Measurements from ENCODE around the gene EXD3.
"Not testable (repeated sequence)": the region's sequence is repeated elsewhere in the genome, so short reads cannot be mapped to it uniquely, and the experiment has no call there.

Gene EXD3

DNA sequence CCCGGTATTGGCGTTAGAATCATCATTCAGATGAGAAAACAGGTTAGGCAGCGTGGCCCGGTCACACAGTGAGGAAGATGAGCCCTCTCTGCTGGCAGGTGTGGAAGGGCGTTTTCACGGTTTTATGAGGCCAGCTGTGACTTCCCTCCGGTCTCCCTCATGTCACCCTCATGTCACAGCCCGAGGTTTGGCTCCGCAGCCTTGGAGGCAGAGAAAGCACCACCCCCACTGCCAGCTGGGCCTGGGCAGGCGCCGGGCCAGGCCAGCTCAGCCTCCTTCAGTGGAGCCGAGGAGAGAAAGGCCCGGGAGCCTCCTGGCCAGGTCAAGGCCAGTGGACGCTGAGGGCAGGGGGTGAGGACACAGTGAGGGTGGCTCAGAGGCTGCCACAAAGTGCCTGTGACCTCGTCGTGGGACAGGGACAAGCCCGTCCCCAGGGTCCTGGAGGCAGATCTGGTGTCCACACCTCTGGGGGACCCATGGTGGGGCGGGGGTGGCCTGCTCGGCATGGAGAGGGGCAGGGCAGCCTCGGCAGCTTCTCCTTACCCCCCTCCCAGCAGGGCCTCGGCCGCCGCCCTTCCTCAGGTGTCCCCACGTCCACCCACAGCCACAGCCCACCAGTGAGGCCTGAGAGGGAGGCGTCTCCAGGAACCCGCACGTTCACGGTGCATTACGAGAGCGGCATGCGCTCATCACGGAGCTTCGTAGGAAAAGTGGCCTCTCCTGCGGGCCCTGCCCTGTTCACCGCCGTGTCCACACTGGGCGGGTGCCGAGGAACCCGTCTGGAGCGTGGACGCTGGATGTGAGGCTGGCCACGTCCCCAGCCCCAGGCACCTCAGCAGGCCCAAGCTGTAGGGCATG, 32.2 kb downstream of the EXD3 start:
- DNase-seq, result no peak

DNA sequence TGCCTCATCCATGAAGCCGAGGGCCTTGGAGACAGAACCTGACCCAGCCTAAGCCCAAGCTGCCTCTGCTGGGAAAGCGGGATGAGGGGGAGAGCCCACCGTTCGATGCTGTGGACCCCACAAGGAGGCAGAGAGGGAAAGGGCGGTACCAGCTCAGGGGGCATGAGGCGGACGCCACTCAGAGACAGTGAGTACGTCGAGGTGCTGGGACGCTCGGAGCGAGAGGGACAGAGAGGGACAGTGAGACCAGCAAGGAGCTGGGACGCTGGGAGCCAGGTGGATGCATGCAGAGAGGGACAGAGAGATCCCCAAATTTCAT, 33.6 kb downstream of the EXD3 start:
- DNase-seq, result no peak

GRCh38 chr9:137388589-137389427, 34.2 kb downstream of the EXD3 start:
- peak; percentile 82 for DNase-seq

DNA sequence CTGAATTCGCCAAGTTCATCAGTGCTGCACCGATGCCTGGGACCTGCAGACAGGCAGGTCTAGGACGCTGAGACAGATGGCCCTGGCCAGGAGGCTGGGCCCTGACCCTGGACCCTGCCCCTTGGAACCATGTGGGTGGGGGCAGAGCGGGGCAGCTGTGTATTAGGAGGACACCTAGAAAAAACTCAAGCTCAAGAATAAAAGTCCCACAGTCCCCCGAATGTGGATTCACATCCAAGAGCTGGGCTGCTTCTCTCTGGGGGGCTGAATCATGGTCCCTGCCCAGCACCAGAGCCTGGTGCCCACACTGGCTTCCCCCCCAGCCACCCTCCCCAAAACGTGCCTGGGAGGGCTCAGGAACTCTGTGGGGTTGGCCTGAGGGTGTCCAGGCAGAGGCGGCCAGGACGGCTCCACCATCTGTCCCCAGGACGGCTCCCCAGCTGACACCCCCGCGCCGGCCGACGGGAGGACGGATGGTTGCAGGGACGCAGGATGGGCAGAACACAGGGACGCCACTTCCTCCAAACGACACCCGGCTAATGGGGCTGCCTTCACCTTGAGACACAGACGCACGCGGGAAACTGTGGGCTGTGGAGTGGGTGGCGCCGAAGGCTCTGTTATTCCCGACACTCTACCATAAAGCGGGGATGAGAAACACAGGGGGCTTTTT, 34.9 kb downstream of the EXD3 start:
- DNase-seq, result no peak

DNA sequence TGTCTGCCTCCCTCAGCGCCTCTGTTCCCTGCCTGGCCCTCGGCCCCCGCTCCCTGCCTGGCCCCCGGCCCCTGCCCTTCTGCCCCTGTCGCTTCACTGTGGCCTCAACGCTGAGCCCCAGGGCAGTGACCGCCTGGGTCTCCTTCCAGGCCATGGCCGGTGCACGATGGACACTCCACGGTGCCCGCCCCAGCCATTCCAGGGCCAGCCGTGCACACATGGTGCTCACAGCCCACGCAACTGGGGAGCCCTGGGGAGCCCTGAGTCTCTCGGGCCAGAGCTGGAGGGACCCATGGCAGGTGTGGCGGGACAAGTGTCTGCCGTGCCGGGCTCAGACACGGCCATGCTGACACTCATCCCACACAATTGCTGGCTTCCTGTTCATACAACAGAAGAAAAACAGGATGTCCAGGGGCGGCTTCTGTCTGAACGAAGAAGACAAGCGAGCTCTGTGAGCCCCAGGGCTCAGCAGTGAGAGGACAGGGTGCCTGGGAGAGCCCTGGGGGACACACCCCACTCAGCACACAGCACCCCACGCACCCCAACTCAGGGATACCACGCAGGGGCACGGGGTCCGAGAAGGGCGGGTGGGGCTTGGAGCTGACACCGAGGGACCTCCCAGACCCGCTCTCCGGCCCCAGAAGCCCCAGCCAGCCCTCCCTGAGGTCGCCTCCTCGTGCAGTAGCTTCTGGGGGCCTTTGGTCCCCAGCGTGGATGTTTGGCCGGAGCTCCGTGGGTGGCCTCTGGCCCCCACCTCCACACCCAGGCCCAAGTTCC, 35.7 kb downstream of the EXD3 start:
- peak; percentile 24 for DNase-seq

DNA sequence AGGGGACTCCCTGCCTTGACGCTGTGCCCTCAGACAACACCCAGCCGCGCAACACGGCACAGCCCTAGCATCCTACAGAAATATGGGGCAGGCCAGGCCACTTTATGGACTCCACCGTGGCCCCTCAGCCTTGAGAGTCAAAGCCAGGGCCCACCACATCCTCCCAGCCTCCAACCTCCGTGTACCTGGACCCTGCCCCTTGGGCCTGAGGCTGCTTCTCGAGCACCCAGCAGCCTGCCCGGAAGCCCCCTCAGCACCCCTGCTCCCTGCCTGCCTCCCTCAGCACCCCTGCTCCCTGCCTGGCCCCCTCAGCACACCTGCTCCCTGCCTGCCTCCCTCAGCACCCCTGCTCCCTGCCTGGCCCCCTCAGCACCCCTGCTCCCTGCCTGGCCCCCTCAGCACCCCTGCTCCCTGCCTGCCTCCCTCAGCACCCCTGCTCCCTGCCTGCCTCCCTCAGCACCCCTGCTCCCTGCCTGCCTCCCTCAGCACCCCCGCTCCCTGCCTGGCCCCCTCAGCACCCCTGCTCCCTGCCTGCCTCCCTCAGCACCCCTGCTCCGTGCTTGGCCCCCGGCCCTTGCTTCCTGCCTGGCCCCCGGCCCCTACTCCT, 36.4 kb downstream of the EXD3 start:
- not testable (repeated sequence) for DNase-seq

DNA sequence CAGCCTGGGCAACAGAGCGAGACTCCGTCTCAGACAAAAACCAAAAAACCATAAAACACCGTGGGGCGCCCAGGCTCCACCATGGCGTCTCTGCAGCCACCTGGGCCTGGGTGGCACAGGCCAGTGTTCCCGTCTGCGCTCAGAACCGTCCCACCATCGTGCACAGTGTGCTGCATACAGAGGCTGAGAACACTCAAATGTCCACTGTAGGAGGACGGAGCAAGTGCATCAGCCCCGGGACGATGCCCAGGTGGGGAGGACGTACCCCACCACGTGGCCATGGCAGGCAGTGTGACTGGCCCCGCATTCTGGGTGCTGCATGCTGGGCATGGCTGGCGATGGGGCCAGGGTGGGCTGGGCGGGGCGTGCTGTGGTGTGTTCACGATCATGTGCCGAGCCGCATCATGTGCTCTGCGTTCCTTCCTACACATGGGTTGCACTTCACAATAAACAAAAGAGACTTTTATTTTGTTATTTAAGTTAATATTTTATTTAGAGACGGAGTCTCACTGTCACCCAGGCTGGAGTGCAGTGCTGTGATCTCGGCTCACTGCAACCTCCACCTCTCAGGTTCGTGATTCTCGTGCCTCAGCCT, 37.8 kb downstream of the EXD3 start:
- DNase-seq, result no peak

DNA sequence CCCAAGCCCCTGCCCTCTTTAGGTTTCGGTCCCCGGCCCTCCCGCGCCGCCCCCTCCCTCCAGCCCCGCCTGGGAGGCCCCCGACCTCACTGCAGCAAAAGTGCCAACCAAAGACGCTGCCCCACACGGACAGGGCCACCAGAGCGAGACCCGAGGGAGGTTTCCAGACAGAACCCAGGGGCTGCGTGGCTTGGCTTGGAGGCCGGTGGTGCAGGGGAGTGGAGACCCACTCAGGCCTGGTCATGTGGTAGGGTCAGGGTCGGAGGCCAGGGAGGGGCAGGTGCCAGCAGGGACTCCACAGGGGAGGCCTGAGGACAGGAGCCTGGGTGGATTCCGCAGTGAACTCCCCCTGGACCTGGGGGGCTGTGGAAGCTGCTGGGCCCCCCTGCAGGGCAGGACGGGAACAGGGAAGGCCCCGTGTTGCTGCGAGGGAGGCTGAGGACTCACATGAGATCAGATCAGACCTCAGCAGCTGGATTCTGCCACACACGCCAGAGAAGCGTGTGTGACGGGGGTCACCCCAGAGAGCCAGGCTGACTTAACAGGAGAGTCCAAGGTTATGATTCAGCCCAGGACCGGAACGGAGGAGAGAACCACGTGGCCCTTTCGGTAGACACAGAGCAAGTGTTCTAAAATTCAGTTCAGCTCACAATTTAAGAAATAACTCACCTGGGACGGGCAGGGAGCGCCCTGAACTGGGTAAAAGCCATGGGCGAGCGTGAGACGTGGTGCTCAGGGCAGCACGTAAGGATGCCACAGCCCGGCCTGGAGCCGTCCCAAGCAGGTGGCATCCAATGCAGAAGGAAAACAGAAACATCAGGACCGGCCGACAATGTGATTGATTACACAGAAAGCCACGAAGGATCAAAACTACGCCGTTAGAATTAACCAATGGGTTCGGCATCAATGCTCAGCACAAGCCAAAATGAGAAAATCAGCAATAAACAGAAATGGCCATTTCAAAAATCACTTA, 38.9 kb downstream of the EXD3 start:
- no peak for DNase-seq

DNA sequence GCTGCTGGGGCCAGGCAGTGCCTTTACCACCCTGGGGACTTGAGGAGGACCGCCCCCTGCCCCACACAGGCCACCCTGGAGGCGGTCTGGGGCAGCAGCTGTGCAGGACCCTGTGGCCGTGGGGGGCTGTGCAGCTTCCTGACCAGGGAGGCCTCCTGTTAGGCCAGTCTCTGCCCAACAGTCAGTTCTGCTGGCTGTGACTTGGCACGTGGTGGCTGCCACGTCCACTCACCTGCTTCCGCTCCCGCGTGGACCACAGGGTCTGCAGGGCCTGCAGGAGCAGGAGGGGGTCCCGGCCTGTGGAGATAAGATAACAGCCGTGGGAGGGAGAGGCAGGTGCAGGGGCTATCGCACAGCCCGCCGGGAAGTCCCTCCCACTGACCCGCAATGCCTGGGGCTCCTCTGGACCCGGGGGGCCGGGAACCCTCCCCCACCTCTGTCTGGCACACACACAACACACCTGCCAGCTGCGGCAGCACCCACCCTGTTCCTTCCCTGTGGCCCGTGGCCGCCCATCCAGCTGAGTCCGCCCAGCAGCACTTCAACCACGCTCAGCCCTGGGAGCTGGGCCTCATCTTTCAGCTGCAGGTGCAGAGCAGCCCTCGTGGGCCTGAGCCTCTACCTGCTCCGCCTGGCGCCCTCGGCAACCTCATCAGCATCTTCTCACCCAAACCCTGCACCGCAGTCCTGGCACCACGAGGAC, 39.7 kb downstream of the EXD3 start:
- no peak for DNase-seq

DNA sequence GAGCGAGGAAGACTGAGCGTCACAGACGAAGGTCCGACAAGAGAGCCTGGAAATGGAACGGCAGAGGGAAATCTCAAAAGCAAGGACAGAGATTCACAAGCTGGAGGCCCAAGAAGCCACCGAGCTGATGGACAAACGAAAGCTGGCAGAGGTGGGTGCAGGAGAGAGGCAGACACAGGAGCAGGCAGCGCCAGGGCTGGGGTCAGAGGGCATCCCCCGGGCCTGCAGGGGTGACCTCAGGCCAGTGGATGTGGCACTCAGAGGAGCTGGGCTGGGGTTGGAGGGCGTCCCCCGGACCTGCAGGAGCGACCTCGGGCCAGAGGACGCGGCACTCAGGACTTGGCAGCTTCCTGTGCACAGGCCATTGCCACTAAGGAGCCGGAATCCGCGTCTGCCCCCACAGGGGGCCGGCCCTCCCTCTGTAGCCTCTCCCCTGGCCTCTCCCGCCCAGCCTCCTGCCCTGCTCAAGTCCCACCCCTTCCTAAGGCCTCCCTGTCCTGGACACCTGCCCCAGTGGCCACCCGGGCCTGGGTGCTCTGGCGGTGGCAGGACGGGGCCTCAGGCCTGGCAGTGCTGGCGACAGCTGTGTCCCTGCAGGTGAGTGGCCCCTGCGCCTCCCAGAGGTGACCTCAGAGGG, 40.4 kb downstream of the EXD3 start:
- DNase-seq, result no peak

DNA sequence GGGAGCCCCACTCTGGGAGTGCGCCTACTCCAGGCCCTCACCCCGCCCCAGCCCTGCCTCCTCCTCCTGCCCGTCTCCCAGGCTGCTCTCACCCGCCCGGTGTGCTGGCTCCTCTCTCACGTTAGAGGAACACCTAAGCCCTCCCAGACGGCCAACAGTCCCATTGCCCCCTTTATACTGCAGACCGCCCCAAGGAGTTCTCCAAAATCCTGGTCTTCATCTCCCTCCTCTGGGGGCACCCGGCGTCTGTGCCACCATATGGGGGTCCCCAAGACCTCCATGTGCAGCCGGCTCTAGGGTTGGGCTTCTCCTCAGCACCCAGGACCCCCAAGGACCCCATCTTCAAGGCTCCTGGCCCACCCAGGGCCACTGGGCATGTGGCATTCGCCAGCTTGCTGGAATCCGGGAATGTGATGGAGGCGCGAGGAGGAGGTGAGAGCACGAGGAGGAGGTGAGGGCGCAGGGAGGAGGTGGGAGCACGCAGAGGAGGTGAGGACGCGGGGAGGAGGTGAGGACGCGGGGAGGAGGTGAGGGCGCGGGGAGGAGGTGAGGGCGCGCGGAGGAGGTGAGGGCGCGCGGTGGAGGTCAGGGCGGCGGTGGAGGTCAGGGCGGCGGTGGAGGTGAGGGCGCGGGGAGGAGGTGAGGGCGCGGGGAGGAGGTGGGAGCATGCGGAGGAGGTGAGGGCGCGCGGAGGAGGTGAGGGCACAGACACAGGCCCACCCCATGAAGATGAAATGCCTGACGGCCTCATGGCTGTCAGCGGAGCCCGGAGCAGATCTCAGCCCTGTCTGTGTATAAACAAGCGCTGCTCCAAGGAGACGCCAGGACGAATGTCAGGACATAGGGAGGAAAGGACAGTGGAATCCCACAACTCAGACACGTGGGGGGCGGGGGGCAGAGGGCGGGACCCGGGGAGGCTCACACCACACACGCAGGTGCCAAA, 41.2 kb downstream of the EXD3 start:
- no peak for DNase-seq

DNA sequence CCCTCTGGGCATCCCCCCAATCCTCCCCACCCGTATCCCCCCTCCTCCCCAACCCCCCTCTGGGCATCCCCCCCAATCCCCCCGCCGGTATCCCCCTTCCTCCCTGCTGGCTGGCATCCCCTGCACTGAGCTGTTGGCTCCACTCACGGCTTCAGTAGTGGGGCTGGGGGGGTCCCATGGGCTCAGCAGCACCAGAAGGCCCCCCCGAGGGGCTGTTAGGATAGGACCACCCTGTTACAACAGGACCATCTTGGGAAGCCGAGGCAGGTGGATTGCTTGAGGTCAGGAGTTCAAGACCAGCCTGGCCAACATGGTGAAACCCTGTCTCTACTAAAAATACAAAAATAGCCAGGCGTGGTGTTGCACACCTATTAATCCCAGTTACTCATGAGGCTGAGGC, 42.4 kb downstream of the EXD3 start:
- DNase-seq, result no peak

- no peak for DNase-seq
Observed at GRCh38 chr9:137380171-137380570, 42.8 kb downstream of the EXD3 start.

GRCh38 chr9:137379761-137380161, 43.2 kb downstream of the EXD3 start:
- no peak for DNase-seq

DNA sequence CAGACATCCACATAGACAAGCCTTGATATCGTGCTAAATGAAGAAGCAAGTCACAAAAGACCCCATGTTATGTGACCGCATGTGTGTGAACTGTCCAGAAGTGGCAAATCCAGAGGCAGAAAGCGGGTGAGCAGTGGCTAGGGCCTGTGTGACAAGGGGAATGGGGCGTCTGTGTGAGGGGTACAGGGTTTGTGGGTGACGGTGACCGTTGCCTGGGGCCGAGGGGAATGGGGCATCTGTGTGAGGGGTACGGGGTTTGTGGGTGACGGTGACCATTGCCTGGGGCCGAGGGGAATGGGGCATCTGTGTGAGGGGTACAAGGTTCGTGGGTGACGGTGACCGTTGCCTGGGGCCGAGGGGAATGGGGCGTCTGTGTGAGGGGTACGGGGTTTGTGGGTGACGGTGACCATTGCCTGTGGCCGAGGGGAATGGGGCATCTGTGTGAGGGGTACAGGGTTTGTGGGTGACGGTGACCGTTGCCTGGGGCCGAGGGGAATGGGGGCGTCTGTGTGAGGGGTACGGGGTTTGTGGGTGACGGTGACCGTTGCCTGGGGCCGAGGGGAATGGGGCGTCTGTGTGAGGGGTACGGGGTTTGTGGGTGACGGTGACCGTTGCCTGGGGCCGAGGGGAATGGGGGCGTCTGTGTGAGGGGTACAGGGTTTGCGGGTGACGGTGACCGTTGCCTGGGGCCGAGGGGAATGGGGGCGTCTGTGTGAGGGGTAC, 44.1 kb downstream of the EXD3 start:
- not testable (repeated sequence) for DNase-seq

DNA sequence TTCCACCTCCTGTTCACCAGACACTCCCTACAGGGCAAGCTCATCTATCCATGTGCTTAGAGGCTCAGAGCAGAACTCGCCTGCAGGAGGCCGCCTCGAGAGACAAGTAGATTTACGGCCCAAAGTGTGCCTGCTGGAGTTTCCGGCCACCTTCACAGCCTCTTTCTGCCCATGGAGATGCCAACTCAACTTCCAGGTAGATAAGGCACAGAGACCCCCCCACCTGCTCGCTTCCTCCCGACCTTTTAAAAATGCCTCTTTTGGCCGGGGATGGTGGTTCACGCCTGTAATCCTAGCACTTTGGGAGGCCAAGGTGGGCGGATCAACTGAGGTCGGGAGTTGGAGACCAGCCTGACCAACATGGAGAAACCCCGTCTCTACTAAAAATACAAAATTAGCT, 46.6 kb downstream of the EXD3 start:
- no peak for DNase-seq

GRCh38 chr9:137375321-137376058, 47.5 kb downstream of the EXD3 start:
- DNase-seq, result no peak
